ENCODE data around the gene LETM1. TPM values are rescaled to one million over a fixed set of nuclear protein-coding genes. Genes with fewer than 3 reads are reported as not detected.
A peak's percentile ranks its signal among the peaks of the same experiment; 100 is the strongest.

LETM1 gene
- total and polyA plus RNA-seq, 2 of the 13 experiments (the other 11 are each of a cell fraction or from before 2014, with no cell fraction given): 9.7 to 41.6 TPM

DNA sequence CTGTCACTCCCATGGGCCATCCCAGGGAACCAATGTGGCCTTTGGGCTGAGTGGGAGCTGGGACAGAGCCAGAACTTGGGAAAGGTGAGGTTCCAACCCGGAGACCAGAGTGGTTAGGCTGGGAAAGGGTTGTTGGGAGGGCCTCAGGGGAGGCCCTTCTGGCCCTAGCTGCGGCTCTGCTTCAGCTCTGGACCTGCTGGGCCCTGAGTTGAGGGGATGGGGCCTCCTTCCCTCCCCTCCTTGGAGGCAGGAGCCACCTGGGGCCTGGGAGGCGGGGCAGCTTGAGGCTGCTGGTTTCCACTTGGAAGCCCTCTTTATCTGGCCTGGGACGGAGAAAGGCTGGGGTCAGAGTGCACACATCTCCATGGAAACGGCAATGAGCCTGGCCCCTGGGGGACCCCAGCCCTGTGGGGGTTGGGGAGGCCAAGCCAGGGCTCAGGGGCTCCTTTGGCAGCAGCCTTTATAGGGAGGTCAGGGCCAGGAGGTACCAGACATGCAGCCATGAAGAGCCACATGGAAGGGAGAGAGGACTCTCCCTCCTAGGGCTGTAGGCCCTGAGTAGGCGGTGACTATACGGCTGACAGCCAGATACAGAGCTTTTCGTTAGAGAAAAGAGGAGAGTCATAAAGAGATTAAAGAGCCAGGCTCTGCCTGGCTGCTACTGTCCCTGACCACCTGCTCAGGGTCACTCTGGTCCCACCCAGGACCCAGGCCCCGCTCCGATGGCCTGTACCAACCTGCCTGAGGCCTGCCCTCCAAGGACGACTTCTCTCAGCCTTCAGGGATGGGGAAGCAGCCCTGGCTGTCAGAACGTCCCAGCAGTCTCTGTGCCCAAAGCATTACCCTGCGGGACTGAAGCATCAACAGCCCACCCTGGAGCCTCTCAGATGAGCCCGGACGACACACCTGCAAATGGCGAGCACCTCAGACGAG, 8.4 kb upstream of the LETM1 start (continued):
- TF ChIP-seq, protein P1, sequence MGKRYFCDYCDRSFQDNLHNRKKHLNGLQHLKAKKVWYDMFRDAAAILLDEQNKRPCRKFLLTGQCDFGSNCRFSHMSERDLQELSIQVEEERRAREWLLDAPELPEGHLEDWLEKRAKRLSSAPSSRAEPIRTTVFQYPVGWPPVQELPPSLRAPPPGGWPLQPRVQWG (CRISPR knock-in tag; IDR thresholded peaks at IDR 0.05; ENCODE audit: borderline replicate concordance, low read depth): no peak
- TF ChIP-seq ZNF333 (CRISPR knock-in tag; IDR thresholded peaks at IDR 0.05; ENCODE audit: borderline replicate concordance) (no peak), TCF7L2 (IDR thresholded peaks at IDR 0.05; ENCODE audit: low read depth, low read length) (no peak), ZFP41 (CRISPR knock-in tag; IDR thresholded peaks at IDR 0.05; ENCODE audit: borderline replicate concordance) (no peak), HDAC1 (CRISPR knock-in tag; IDR thresholded peaks at IDR 0.05) (peak; percentile 53; the same call in 1 of the 2 replicates), MTF1 (CRISPR knock-in tag; IDR thresholded peaks at IDR 0.05) (no peak), PHF8 (CRISPR knock-in tag; IDR thresholded peaks at IDR 0.05) (peak; percentile 37; the same call in 1 of the 2 replicates), FOXM1 (CRISPR knock-in tag; IDR thresholded peaks at IDR 0.05) (no peak), FOXK1 (CRISPR knock-in tag; IDR thresholded peaks at IDR 0.05; ENCODE audit: borderline replicate concordance, low read depth) (no peak), RCOR2 (CRISPR knock-in tag; IDR thresholded peaks at IDR 0.05) (no peak), TOE1 (CRISPR knock-in tag; IDR thresholded peaks at IDR 0.05) (no peak), ZNF678 (CRISPR knock-in tag; IDR thresholded peaks at IDR 0.05) (0 out of 2 replicates have a peak, but pooled peaks have one; percentile 52), YEATS4 (CRISPR knock-in tag; IDR thresholded peaks at IDR 0.05; ENCODE audit: borderline replicate concordance) (no peak), SMYD3 (CRISPR knock-in tag; IDR thresholded peaks at IDR 0.05) (no peak), IKZF1 (IDR thresholded peaks at IDR 0.05) (no peak)
- TF ChIP-seq, protein P2, sequence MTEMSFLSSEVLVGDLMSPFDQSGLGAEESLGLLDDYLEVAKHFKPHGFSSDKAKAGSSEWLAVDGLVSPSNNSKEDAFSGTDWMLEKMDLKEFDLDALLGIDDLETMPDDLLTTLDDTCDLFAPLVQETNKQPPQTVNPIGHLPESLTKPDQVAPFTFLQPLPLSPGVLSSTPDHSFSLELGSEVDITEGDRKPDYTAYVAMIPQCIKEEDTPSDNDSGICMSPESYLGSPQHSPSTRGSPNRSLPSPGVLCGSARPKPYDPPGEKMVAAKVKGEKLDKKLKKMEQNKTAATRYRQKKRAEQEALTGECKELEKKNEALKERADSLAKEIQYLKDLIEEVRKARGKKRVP (CRISPR knock-in tag; IDR thresholded peaks at IDR 0.05): no peak
- TF ChIP-seq, protein P3, sequence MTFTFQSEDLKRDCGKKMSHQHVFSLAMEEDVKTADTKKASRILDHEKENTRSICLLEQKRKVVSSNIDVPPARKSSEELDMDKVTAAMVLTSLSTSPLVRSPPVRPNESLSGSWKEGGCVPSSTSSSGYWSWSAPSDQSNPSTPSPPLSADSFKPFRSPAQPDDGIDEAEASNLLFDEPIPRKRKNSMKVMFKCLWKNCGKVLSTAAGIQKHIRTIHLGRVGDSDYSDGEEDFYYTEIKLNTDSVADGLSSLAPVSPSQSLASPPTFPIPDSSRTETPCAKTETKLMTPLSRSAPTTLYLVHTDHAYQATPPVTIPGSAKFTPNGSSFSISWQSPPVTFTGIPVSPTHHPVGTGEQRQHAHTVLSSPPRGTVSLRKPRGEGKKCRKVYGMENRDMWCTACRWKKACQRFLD (CRISPR knock-in tag; IDR thresholded peaks at IDR 0.05; ENCODE audit: borderline replicate concordance): no peak
- TF ChIP-seq, protein P4, sequence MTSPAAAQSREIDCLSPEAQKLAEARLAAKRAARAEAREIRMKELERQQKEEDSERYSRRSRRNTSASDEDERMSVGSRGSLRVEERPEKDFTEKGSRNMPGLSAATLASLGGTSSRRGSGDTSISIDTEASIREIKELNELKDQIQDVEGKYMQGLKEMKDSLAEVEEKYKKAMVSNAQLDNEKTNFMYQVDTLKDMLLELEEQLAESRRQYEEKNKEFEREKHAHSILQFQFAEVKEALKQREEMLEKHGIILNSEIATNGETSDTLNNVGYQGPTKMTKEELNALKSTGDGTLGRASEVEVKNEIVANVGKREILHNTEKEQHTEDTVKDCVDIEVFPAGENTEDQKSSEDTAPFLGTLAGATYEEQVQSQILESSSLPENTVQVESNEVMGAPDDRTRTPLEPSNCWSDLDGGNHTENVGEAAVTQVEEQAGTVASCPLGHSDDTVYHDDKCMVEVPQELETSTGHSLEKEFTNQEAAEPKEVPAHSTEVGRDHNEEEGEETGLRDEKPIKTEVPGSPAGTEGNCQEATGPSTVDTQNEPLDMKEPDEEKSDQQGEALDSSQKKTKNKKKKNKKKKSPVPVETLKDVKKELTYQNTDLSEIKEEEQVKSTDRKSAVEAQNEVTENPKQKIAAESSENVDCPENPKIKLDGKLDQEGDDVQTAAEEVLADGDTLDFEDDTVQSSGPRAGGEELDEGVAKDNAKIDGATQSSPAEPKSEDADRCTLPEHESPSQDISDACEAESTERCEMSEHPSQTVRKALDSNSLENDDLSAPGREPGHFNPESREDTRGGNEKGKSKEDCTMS (CRISPR knock-in tag; conservative IDR thresholded peaks at IDR 0.05): no peak
- TF ChIP-seq, protein P5, sequence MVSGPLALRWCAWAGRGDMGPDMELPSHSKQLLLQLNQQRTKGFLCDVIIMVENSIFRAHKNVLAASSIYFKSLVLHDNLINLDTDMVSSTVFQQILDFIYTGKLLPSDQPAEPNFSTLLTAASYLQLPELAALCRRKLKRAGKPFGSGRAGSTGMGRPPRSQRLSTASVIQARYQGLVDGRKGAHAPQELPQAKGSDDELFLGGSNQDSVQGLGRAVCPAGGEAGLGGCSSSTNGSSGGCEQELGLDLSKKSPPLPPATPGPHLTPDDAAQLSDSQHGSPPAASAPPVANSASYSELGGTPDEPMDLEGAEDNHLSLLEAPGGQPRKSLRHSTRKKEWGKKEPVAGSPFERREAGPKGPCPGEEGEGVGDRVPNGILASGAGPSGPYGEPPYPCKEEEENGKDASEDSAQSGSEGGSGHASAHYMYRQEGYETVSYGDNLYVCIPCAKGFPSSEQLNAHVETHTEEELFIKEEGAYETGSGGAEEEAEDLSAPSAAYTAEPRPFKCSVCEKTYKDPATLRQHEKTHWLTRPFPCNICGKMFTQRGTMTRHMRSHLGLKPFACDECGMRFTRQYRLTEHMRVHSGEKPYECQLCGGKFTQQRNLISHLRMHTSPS (CRISPR knock-in tag; IDR thresholded peaks at IDR 0.05; ENCODE audit: low read depth): no peak
- TF ChIP-seq, protein P6, sequence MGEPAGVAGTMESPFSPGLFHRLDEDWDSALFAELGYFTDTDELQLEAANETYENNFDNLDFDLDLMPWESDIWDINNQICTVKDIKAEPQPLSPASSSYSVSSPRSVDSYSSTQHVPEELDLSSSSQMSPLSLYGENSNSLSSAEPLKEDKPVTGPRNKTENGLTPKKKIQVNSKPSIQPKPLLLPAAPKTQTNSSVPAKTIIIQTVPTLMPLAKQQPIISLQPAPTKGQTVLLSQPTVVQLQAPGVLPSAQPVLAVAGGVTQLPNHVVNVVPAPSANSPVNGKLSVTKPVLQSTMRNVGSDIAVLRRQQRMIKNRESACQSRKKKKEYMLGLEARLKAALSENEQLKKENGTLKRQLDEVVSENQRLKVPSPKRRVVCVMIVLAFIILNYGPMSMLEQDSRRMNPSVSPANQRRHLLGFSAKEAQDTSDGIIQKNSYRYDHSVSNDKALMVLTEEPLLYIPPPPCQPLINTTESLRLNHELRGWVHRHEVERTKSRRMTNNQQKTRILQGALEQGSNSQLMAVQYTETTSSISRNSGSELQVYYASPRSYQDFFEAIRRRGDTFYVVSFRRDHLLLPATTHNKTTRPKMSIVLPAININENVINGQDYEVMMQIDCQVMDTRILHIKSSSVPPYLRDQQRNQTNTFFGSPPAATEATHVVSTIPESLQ (CRISPR knock-in tag; conservative IDR thresholded peaks at IDR 0.05): no peak
